K562 (cell line): ENCODE data around the gene KNOP1. TPM values are rescaled to one million over a fixed set of nuclear protein-coding genes. Genes with fewer than 3 reads are reported as not detected.
"Not testable (repeated sequence)": the region's sequence is repeated elsewhere in the genome, so short reads cannot be mapped to it uniquely, and the experiment has no call there.

Experiments
- ATAC-seq: fragments of 200-7000 bp; cut with Tn5 transposase; 3 replicates; pipeline ENCODE4 v1.9.1; 2020; ENCODE audit warnings: moderate library complexity
- BruUV-seq: library from RNA; stranded (reverse); fragments of 400-500 nt; replicated peaks from 2 replicates; lab custom pipeline; 2021; lab: Mats Ljungman, UMichigan
- CTCF ChIA-PET: fragments of 300-600 bp; formaldehyde crosslinking; extraction: SDS; loops from one replicate; lab custom pipeline; 2021; ENCODE audit warnings: low intra/inter-chr PET ratio; lab: Yijun Ruan, JAX
- POLR2A ChIA-PET: fragments of 300-600, 350-650 bp; sonication (Branson Sonifier 250); formaldehyde crosslinking; extraction: SDS; loops from one replicate; lab custom pipeline; 2021; ENCODE audit warnings: antibody characterized with exemption, inconsistent platforms; lab: Yijun Ruan, JAX
- DNase-seq, 4 experiments: peaks; one replicate each; pipeline versions ENCODE4 v3.0.0 to v3.0.0-alpha.2; 2011 to 2018; ENCODE audit warnings: low spot score in 3 of 4, mixed read lengths in 3 of 4; ENCODE audit errors: extremely low read depth in 1 of 4
- FAIRE-seq: peaks from 2 replicates; lab custom pipeline; 2011; peaks lifted over from hg19 to GRCh38; lab: Jason Lieb, UNC
- H2AFZ ChIP-seq: 2 replicates; pipeline ENCODE4 v1.6.0; 2011; ENCODE audit warnings: low read depth, low read length, control low read depth, inconsistent platforms
- H3K27ac ChIP-seq: fragments of 200-600 bp; 3 replicates; pipeline ENCODE4 v1.8.0; 2011; ENCODE audit warnings: low read depth, mild to moderate bottlenecking, control low read depth, inconsistent platforms, low read length, moderate library complexity, mixed read lengths; ENCODE audit errors: extremely low read depth
- H3K27me3 ChIP-seq, 2 experiments: fragments of 300-600 bp in 1 of 2; 2 replicates in 1 of 2; 3 replicates in 1 of 2; pipeline versions ENCODE4 v1.6.0 to v1.8.0; 2011; ENCODE audit warnings: inconsistent platforms in 2 of 2, low read length in 2 of 2, mild to moderate bottlenecking in 1 of 2, mixed read lengths in 1 of 2, moderate library complexity in 1 of 2; ENCODE audit not compliant: control insufficient read depth in 2 of 2, insufficient read depth in 2 of 2
- H3K36me3 ChIP-seq: fragments of 300-600 bp; 3 replicates; pipeline ENCODE4 v1.8.0; 2011; ENCODE audit warnings: mild to moderate bottlenecking, low read length, inconsistent platforms; ENCODE audit not compliant: control insufficient read depth, insufficient read depth
- H3K4me1 ChIP-seq, 2 experiments: fragments of 200-600 bp in 1 of 2; replicated peaks in 1 of 2; 2 replicates in 1 of 2; 3 replicates in 1 of 2; pipeline versions ENCODE4 v1.5.1 to v1.8.0; 2011; ENCODE audit warnings: inconsistent platforms in 2 of 2, low read length in 2 of 2, mild to moderate bottlenecking in 1 of 2, mixed read lengths in 1 of 2, moderate library complexity in 1 of 2; ENCODE audit not compliant: control insufficient read depth in 2 of 2, insufficient read depth in 2 of 2
- H3K4me2 ChIP-seq: 2 replicates; pipeline ENCODE4 v1.6.1; 2011; ENCODE audit warnings: low read length, control low read depth, inconsistent platforms, mixed read lengths; ENCODE audit not compliant: insufficient read depth
- H3K4me3 ChIP-seq: fragments of 200-600 bp; sonication (generic), shearing (Covaris generic); 2 replicates; pipeline ENCODE4 v1.5.1; 2016; ENCODE audit warnings: control low read depth, inconsistent platforms
- H3K79me2 ChIP-seq: fragments of 200-600 bp; 3 replicates; pipeline ENCODE4 v1.8.0; 2011; ENCODE audit warnings: low read length, inconsistent platforms; ENCODE audit not compliant: control insufficient read depth, insufficient read depth
- H3K9ac ChIP-seq, 2 experiments: 2 replicates each; pipeline versions ENCODE4 v1.6.0 to v1.6.1; 2011; ENCODE audit warnings: low read depth in 2 of 2, low read length in 2 of 2, control low read depth in 1 of 2, inconsistent platforms in 1 of 2, mild to moderate bottlenecking in 1 of 2, mixed read lengths in 1 of 2; ENCODE audit not compliant: insufficient read depth in 1 of 2
- H3K9me1 ChIP-seq: one replicate; pipeline ENCODE4 v1.6.0; 2011; ENCODE audit warnings: inconsistent platforms, mild to moderate bottlenecking, low read length, moderate library complexity; ENCODE audit not compliant: control insufficient read depth, insufficient read depth
- H3K9me3 ChIP-seq: replicated peaks from 2 replicates; pipeline ENCODE4 v1.5.1; 2011; ENCODE audit warnings: low read depth, low read length, inconsistent platforms; ENCODE audit not compliant: control insufficient read depth, insufficient read depth
- H4K20me1 ChIP-seq: replicated peaks from 2 replicates; pipeline ENCODE4 v1.6.1; 2011; ENCODE audit warnings: low read length, inconsistent platforms, mixed read lengths; ENCODE audit not compliant: control insufficient read depth, insufficient read depth
- ADNP ChIP-seq: fragments of 200-800 bp; sonication (Bioruptor generic); IDR thresholded peaks from 2 replicates; pipeline ENCODE4 v1.6.1; 2016; ENCODE audit warnings: missing genetic modification characterization, missing compliant biosample characterization
- BCOR ChIP-seq: fragments of 450-650 bp; IDR thresholded peaks from 2 replicates; pipeline ENCODE4 v1.6.1; 2016
- CHD4 ChIP-seq: fragments of 200-600 bp; sonication (generic); IDR thresholded peaks from 3 replicates; pipeline ENCODE4 v1.6.1; 2012; ENCODE audit warnings: low read depth, mild to moderate bottlenecking, mixed read lengths, low read length, inconsistent platforms; ENCODE audit not compliant: insufficient read depth, insufficient replicate concordance, poor library complexity, severe bottlenecking
- KDM1A ChIP-seq, 2 experiments: fragments of 450-650 bp; IDR thresholded peaks; 2 replicates each; pipeline ENCODE4 v1.6.1; 2016; ENCODE audit warnings: mild to moderate bottlenecking in 2 of 2
- RBM25 ChIP-seq: fragments of 200-400 bp; formaldehyde crosslinking; IDR thresholded peaks from 2 replicates; pipeline ENCODE4 v1.6.1; 2018; ENCODE audit warnings: low read length, low read depth, moderate library complexity; ENCODE audit not compliant: severe bottlenecking
- ZBTB17 ChIP-seq: fragments of 450-650 bp; formaldehyde crosslinking; IDR thresholded peaks from 2 replicates; pipeline ENCODE4 v1.4.0; 2020; ENCODE audit warnings: mild to moderate bottlenecking
- ZNF146 ChIP-seq: IDR thresholded peaks from one replicate; pipeline ENCODE4 v1.6.1; 2018; ENCODE audit warnings: missing compliant biosample characterization; ENCODE audit not compliant: unreplicated experiment
- WGBS: fragments of 100-300 bp; shearing (Covaris generic); methylation state at CpG from one replicate; pipeline ENCODE4 v1.1.6; 2016; ENCODE audit warnings: low coverage, mixed read lengths; ENCODE audit not compliant: insufficient coverage; ENCODE audit errors: missing lambda C conversion rate; 5-methylcytosine and 5-hydroxymethylcytosine counted together
- in situ Hi-C: fragments of 300-500 bp; cut with MboI; formaldehyde crosslinking; loops from 4 replicates; pipeline ENCODE4 v1.15.0; 2018; ENCODE audit warnings: inconsistent platforms, mixed read lengths
- intact Hi-C: fragments of 100-400 bp; cut with micrococcal nuclease; formaldehyde crosslinking; loops from 2 replicates; pipeline ENCODE4 v1.14.2; 2022
- polyA plus RNA-seq, 8 experiments: library from polyadenylated mRNA; depleted of rRNA in 4 of 8; stranded (reverse) in 5 of 8; unstranded in 3 of 8; fragments of >200 nt; fragmentation: Nextera tagmentation in 2 of 8; fragmentation: Illumina TruSeq in 1 of 8; extraction: Ambion mirVana in 2 of 8; extraction: Trizol in 1 of 8; gene quantifications; 2 replicates each; pipeline versions ENCODE4 v1.2.1 to v1.2.3, GENCODE V29; 2011 to 2014; ENCODE audit warnings: inconsistent platforms in 1 of 8, missing spikeins in 1 of 8
- total RNA-seq, 7 experiments: library from RNA; depleted of rRNA in 6 of 7; stranded (reverse); fragments of >200 nt in 6 of 7; fragmentation: Illumina TruSeq in 2 of 7; extraction: Trizol in 2 of 7; gene quantifications; 2 replicates each; pipeline versions ENCODE4 v1.2.1 to v1.2.3, GENCODE V29; 2011 to 2021; ENCODE audit warnings: low replicate concordance in 1 of 7

KNOP1 gene
- total and polyA plus RNA-seq, 9 of the 15 experiments (the other 6 are each of a cell fraction or from before 2014, with no cell fraction given): 22.4 to 57.6 (median 39.3) TPM

DNA sequence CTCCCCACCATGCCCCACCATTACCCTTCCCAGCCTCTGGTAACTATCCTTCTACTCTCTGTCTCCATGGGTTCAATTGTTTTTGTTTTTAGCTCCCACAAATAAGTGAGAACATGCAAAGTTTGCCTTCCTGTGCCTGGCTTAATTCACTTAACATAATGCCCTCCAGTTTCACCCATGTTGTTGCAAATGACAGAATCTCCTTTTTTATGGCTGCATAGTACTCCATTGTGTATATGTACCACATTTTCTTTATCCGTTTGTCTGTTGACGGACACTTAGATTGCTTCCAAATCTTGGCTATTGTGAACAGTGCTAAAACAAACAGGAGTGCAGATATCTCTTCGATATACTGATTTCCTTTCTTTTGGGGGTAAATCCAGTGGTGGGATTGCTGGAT, 52.7 kb downstream of the KNOP1 start:
- H4K20me1 ChIP-seq, H3K4me1 ChIP-seq, POLR2A ChIA-PET, H3K9ac ChIP-seq, intact Hi-C loops, in situ Hi-C loops, H3K9me3 ChIP-seq, H2AFZ ChIP-seq, DNase-seq, H3K27me3 ChIP-seq, H3K9me1 ChIP-seq, ATAC-seq, BruUV-seq, H3K4me2 ChIP-seq, H3K36me3 ChIP-seq, FAIRE-seq, H3K4me3 ChIP-seq, H3K27ac ChIP-seq, H3K79me2 ChIP-seq, CTCF ChIA-PET: not testable (repeated sequence)
- 58% methylated on average over 3 of the region's 3 CpGs for WGBS
- TF ChIP-seq ZNF146 (CRISPR knock-in tag): peak; percentile 95
- TF ChIP-seq BCOR: peak; percentile 64; the same call in 1 of the 2 replicates
- peak; percentile 24 to 63; a peak in 2 of 4 replicates for TF ChIP-seq KDM1A (IDR thresholded peaks at IDR 0.05)
- TF ChIP-seq ADNP (tag): 0 out of 2 replicates have a peak, but pooled peaks have one; percentile 29
- peak; percentile 42 for TF ChIP-seq CHD4
- TF ChIP-seq RBM25: peak; percentile 88

- in situ Hi-C loops: no loop called here
- no peaks in the 10 kb centered on the region for H3K27me3 ChIP-seq
- H3K4me2 ChIP-seq: no peak overlapping the region
- H3K9me1 ChIP-seq: no peaks in the 10 kb centered on the region
- H3K79me2 ChIP-seq: no peaks in the 10 kb centered on the region
- H4K20me1 ChIP-seq: no peaks in the 10 kb centered on the region
- 60% methylated on average over 6 of the region's 6 CpGs for WGBS
- FAIRE-seq (no peak), ATAC-seq (no peak), DNase-seq (no peak)
- ChIA-PET CTCF (no interaction called here), POLR2A (no interaction called here)
- no peak for TF ChIP-seq ZBTB17 (CRISPR knock-in tag)
- H3K4me3 ChIP-seq: no peak overlapping the region
- no peaks in the 10 kb centered on the region for H3K36me3 ChIP-seq
- no peaks in the 10 kb centered on the region for H3K4me1 ChIP-seq
- H3K27ac ChIP-seq: no peak overlapping the region
- intact Hi-C loops: no loop called here
- BruUV-seq: no TSS peak
- H3K9ac ChIP-seq: no peak overlapping the region
- no peaks in the 10 kb centered on the region for H3K9me3 ChIP-seq
- no peak overlapping the region for H2AFZ ChIP-seq
Observed at GRCh38 chr16:19664166-19664565, 53.9 kb downstream of the KNOP1 start.
